HEK293 (cell line): ENCODE measurements around the gene EDNRB.

Experiments used
- BCL11B ChIP-seq: fragments of 450-650 bp; formaldehyde crosslinking; IDR thresholded peaks from 2 replicates; pipeline ENCODE4 v1.5.1; 2016; ENCODE audit warnings: low read depth, missing biosample characterization, missing genetic modification characterization
- CTCF ChIP-seq: fragments of 450-650 bp; formaldehyde crosslinking; IDR thresholded peaks from 2 replicates; pipeline ENCODE4 v1.5.1; 2016; ENCODE audit warnings: missing biosample characterization, missing genetic modification characterization
- PRDM2 ChIP-seq: fragments of 450-650 bp; formaldehyde crosslinking; IDR thresholded peaks from 2 replicates; pipeline ENCODE4 v1.5.1; 2016; ENCODE audit warnings: missing biosample characterization, missing genetic modification characterization, borderline replicate concordance
- YY1 ChIP-seq: fragments of 450-650 bp; formaldehyde crosslinking; IDR thresholded peaks from 2 replicates; pipeline ENCODE4 v1.5.1; 2018; ENCODE audit warnings: missing biosample characterization, missing genetic modification characterization
- ZEB2 ChIP-seq: fragments of 450-650 bp; formaldehyde crosslinking; IDR thresholded peaks from 2 replicates; pipeline ENCODE4 v1.5.1; 2016; ENCODE audit warnings: missing biosample characterization, missing genetic modification characterization
- ZNF121 ChIP-seq: fragments of 450-650 bp; formaldehyde crosslinking; IDR thresholded peaks from 2 replicates; pipeline ENCODE4 v1.5.1; 2016; ENCODE audit warnings: missing biosample characterization, missing genetic modification characterization
- ZNF19 ChIP-seq: fragments of 450-650 bp; formaldehyde crosslinking; IDR thresholded peaks from 2 replicates; pipeline ENCODE4; 2016; ENCODE audit warnings: missing biosample characterization, missing genetic modification characterization, low read depth
- ZNF549 ChIP-seq: fragments of 450-650 bp; IDR thresholded peaks from 2 replicates; pipeline ENCODE4 v1.5.1; 2018; ENCODE audit warnings: missing biosample characterization, missing genetic modification characterization, mild to moderate bottlenecking, inconsistent platforms, moderate library complexity
- ZNF629 ChIP-seq: fragments of 450-650 bp; formaldehyde crosslinking; IDR thresholded peaks from 2 replicates; pipeline ENCODE4 v1.5.1; 2017; ENCODE audit warnings: missing biosample characterization, missing genetic modification characterization
- ZNF785 ChIP-seq: fragments of 450-650 bp; formaldehyde crosslinking; IDR thresholded peaks from 2 replicates; pipeline ENCODE4 v1.5.1; 2016; ENCODE audit warnings: missing biosample characterization, missing genetic modification characterization
- ZSCAN5A ChIP-seq: fragments of 450-650 bp; formaldehyde crosslinking; IDR thresholded peaks from 2 replicates; pipeline ENCODE4 v1.5.1; 2016; ENCODE audit warnings: missing biosample characterization, missing genetic modification characterization
- TF ChIP-seq, protein P1 (sequence below): fragments of 450-650 bp; IDR thresholded peaks from 2 replicates; pipeline ENCODE4 v1.5.1; 2018; ENCODE audit warnings: missing biosample characterization, mild to moderate bottlenecking, missing genetic modification characterization

DNA sequence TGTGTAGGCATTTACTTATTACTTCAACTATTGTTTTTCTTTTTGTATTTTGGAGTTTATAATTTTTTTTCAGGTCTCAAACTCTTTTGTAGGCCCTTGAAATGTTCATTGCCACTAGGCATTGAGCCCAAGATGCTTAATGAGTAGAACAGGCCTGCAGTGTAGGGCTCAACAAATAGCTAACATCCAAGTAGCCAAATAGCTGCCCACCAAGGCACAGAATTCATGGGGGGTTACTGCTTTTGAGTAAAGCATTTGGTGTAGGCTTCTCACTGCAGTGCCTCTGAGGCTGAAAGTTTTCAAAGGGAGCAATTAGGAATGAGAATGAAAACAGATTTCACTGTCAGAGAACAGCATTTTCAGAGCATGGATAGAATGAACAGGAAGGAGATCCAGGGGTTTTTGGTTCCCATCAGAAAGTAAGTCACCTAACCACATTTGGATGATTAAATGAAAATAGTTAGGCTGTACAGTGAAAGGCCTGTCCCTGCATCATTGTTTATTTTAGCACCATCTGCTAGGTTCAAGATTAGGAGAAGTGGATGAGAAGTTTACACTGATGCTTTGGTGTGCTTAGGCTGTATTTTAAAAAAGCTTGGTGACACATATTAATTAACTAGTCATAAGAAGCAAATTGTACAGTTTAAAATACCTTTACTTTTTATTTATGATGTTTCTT is 61.0 kb downstream of the EDNRB start:
- TF ChIP-seq, protein P1, sequence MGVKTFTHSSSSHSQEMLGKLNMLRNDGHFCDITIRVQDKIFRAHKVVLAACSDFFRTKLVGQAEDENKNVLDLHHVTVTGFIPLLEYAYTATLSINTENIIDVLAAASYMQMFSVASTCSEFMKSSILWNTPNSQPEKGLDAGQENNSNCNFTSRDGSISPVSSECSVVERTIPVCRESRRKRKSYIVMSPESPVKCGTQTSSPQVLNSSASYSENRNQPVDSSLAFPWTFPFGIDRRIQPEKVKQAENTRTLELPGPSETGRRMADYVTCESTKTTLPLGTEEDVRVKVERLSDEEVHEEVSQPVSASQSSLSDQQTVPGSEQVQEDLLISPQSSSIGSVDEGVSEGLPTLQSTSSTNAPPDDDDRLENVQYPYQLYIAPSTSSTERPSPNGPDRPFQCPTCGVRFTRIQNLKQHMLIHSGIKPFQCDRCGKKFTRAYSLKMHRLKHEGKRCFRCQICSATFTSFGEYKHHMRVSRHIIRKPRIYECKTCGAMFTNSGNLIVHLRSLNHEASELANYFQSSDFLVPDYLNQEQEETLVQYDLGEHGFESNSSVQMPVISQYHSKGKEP (tag by site-specific recombination): no peak
- TF ChIP-seq YY1 (tag by site-specific recombination) (no peak), BCL11B (tag by site-specific recombination) (no peak), CTCF (no peak), ZSCAN5A (tag by site-specific recombination) (no peak), ZNF785 (tag by site-specific recombination) (no peak), ZNF629 (tag by site-specific recombination) (no peak), PRDM2 (tag by site-specific recombination) (no peak), ZNF549 (tag by site-specific recombination) (no peak), ZEB2 (tag by site-specific recombination) (no peak), ZNF19 (tag by site-specific recombination) (no peak), ZNF121 (no peak)
